ENCODE measurements around the gene PCDH18.

The PCDH18 gene

DNA sequence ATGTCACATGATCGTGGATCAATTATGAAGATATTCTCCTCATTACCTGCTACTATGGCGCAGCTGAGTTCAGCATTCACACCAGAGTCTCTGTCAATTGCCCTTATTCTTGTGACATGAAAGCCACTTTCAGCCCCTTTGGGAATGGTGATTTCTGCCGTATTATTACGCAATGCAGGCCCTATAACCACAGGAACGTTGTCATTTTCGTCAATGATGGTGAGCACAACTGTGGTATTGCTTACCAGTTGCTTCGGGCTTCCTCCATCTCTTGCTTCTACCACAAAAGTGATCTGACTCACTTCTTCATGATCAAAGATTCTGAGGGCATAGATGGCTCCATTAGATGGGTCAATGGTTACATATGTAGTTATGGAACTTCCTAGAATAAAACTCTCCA is 2.1 kb downstream of the PCDH18 start:
- TF ChIP-seq, protein P1, sequence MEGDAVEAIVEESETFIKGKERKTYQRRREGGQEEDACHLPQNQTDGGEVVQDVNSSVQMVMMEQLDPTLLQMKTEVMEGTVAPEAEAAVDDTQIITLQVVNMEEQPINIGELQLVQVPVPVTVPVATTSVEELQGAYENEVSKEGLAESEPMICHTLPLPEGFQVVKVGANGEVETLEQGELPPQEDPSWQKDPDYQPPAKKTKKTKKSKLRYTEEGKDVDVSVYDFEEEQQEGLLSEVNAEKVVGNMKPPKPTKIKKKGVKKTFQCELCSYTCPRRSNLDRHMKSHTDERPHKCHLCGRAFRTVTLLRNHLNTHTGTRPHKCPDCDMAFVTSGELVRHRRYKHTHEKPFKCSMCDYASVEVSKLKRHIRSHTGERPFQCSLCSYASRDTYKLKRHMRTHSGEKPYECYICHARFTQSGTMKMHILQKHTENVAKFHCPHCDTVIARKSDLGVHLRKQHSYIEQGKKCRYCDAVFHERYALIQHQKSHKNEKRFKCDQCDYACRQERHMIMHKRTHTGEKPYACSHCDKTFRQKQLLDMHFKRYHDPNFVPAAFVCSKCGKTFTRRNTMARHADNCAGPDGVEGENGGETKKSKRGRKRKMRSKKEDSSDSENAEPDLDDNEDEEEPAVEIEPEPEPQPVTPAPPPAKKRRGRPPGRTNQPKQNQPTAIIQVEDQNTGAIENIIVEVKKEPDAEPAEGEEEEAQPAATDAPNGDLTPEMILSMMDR (IDR thresholded peaks at IDR 0.05; ENCODE audit: borderline replicate concordance, insufficient read depth, low read depth, low read length), result no peak
- H3K4me3 ChIP-seq (ENCODE audit: low read depth, low read length), result no peak overlapping the region

DNA sequence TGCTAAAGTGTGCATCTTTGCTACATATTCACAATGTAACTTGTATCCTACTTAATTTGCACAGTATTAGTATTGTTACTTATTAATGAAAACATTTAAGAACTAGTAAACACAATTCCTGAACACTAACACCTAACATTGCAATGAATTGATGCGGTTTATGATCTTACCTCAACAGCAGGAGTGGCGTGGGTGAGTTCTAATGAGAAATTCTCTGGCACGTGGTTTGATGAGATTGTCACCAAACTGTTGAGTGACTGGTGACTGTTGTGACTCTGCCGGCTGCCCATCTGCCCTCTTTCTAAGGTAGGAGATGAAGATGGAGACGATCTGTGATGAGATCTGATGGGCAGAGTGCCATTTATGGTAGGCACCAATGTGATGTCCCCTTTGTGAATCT is 2.9 kb downstream of the PCDH18 start:
- no peak overlapping the region for H3K4me3 ChIP-seq (ENCODE audit: low read depth, low read length)
- TF ChIP-seq, protein P1 (IDR thresholded peaks at IDR 0.05; ENCODE audit: borderline replicate concordance, insufficient read depth, low read depth, low read length), result no peak

DNA sequence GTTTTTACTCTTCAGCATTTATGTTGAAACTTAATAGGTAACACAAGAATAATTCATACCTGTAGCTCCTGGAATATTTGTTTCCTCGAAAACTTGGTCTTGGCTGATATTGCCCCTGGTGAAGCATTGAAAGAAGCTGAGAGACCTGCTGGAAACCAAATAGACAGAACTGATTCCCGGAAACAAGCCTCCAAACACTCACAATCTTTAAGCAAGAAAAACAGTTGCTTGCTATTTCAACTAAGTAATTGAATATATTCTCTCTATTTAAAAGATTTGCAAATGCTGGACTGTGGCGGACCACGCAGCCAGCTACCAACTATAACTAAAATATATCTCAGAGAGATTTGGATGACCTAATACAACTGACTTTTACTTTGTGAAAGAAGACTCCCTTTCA is 3.6 kb downstream of the PCDH18 start:
- TF ChIP-seq, protein P1 (IDR thresholded peaks at IDR 0.05; ENCODE audit: borderline replicate concordance, insufficient read depth, low read depth, low read length), result no peak
- H3K4me3 ChIP-seq (ENCODE audit: low read depth, low read length), result no peak overlapping the region

DNA sequence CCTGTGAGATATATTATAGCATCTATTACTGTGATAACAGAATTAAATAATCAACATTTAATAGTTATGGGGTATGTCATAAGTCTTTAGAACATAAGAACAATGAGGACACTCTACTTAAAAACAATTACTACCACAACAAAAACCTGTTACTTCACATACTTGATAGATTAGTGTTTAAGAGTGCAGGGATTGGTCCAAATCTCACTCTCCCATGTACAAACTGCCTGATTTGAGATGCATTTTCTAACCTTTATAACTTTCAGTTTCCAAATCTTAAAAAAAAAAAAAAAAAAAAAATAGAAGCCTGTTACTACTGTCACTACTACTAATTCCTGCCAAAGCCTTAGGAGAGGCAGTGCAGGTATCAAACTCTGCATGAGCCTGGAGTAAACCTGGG is 5.6 kb downstream of the PCDH18 start:
- no peak overlapping the region for H3K4me3 ChIP-seq (ENCODE audit: low read depth, low read length)
- TF ChIP-seq, protein P1 (IDR thresholded peaks at IDR 0.05; ENCODE audit: borderline replicate concordance, insufficient read depth, low read depth, low read length), result no peak

DNA sequence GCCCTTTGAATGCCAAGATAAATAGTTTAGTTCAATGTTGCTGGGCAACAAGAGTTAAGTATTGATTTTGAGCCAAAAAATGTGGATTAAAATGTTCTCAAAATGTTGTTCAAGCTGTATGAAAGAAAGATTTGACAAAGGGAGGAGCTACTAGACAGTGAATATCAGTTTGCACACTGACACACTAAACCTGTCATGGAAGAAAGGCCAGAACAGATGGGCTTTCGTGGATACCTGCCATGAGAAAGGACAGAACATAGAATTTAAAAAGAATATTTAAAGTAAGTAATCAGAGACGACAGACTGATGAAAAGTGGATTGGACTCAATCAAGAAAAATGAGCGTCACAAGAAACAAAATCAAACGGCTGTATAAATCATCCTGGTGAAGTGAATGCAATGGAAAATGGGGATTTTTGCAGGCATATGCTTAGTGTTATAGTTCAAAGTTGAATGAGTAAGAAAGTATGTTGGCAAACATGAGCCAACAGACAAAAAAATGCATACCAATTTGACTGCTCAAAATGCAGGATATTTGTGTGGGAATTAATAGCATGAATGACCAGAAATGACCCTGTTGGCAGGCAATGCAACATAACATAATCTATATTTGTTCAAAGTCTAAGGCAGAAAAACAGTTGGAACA is 7.4 kb downstream of the PCDH18 start:
- TF ChIP-seq, protein P1 (IDR thresholded peaks at IDR 0.05; ENCODE audit: borderline replicate concordance, insufficient read depth, low read depth, low read length), result no peak
- H3K4me3 ChIP-seq (ENCODE audit: low read depth, low read length), result no peak overlapping the region

DNA sequence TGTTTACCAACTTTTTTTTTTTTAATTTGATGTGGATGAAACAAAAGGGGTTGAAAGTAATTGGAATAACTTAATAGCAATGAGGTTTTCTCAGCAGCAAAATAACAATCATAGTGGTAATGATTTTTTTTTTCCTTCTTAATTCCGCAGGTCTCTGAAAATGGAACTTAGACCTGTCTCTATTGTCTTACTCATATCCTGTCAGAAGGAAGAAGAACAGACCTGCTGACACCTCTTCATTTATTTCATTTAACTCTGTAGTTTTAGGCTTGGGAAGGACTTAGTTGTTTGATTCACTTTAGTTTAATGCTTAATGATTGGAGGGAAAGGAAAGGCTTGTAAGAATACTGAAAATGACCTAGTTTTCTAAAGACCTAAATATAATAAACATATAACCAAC is 9.0 kb downstream of the PCDH18 start:
- TF ChIP-seq, protein P1 (IDR thresholded peaks at IDR 0.05; ENCODE audit: borderline replicate concordance, insufficient read depth, low read depth, low read length), result no peak
- no peak overlapping the region for H3K4me3 ChIP-seq (ENCODE audit: low read depth, low read length)

DNA sequence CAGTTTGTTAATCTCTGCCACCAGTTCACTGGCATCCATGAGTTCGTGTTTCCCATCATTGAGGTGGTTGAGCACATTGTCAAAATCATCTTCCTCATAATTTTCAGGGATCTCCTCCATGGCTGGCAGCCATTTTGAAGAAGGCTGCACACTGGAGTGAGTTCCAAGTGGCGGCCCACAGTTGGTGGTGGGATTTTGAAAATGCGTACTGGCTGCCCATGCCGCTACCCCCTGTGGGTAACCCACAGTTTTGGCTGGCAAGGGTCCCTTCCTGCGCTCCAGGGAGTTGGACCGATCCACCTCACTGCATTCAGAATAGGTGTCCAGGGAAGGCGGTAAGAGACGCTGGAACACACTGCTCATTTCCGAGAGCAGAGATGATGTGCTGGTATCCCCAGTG is 11.2 kb downstream of the PCDH18 start:
- TF ChIP-seq, protein P1 (IDR thresholded peaks at IDR 0.05; ENCODE audit: borderline replicate concordance, insufficient read depth, low read depth, low read length), result no peak
- no peak overlapping the region for H3K4me3 ChIP-seq (ENCODE audit: low read depth, low read length)

Data from GM12875 (cell line).